Epithelial cell of proximal tubule (primary cell): Measurements from ENCODE around the gene SPECC1L. TPM values are rescaled to one million over a fixed set of nuclear protein-coding genes. Genes with fewer than 3 reads are reported as not detected.

Experiments used
- DNase-seq: peaks from one replicate; pipeline ENCODE4 v3.0.0-alpha.2; 2011; ENCODE audit warnings: low read depth
- H3K4me3 ChIP-seq: 2 replicates; pipeline ENCODE4 v1.5.1; 2011; ENCODE audit warnings: low read depth, mild to moderate bottlenecking, low read length
- CTCF ChIP-seq: conservative IDR thresholded peaks from 2 replicates; pipeline ENCODE4 v1.5.1; 2012; ENCODE audit warnings: low read depth, mild to moderate bottlenecking, low read length
- total RNA-seq: library from RNA; depleted of rRNA; stranded (reverse); fragments of >200 nt; gene quantifications from 2 replicates; pipeline ENCODE4 v1.2.3, GENCODE V29; 2015

The SPECC1L gene
- total RNA-seq, 1 donor from 2014 or later = 22.7 TPM

DNA sequence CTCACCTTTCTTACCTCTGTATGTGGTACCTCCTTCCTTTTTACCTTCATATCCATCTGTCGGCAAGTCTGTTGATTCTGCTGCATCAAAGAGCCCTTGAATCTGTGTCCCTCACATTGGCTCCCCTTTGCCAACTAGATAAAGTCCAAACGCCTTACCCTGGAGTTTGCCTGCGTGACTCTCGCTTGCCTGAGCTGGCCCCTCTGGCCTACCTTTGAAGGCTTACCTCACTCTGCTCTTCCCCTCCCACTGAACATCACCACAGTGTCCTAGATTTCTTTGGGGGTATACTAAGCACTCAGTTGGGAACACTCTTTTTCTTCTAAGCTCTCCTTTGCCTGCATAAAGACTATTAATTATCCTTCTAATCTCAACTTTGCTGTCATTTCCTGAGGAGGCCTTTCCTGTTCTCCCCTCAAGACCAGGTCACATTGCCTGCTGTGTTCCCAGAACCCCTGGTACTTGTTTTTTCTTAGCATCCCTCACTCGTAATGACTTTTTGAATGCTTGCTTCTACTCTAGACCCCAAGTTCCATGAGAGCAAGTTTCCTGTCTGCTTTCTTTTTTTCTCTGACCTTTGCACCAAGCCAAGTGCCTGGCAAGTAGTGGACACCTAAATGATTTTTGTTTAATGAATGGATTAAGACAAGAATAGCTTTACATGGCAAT lies 89.0 kb downstream of the SPECC1L start:
- no peak overlapping the region for H3K4me3 ChIP-seq
- no peak for DNase-seq
- TF ChIP-seq CTCF = no peak

GRCh38 chr22:24361976-24362646 lies 91.5 kb downstream of the SPECC1L start:
- DNase-seq = no peak
- H3K4me3 ChIP-seq = no peak overlapping the region
- TF ChIP-seq CTCF = no peak

GRCh38 chr22:24363243-24363642 lies 92.6 kb downstream of the SPECC1L start:
- DNase-seq = no peak
- no peak for TF ChIP-seq CTCF

GRCh38 chr22:24366701-24367100 lies 96.1 kb downstream of the SPECC1L start:
- DNase-seq = no peak
- H3K4me3 ChIP-seq = no peak overlapping the region
- no peak for TF ChIP-seq CTCF

More at GRCh38 chr22:24363243-24363642, 92.6 kb downstream of the SPECC1L start:
- no peak overlapping the region for H3K4me3 ChIP-seq

- no peak overlapping the region for H3K4me3 ChIP-seq
- no peak for TF ChIP-seq CTCF
Observed at GRCh38 chr22:24367841-24368240, 97.2 kb downstream of the SPECC1L start.

GRCh38 chr22:24370401-24370800 lies 99.8 kb downstream of the SPECC1L start:
- no peak overlapping the region for H3K4me3 ChIP-seq
- no peak for DNase-seq
- no peak for TF ChIP-seq CTCF

More at GRCh38 chr22:24367841-24368240, 97.2 kb downstream of the SPECC1L start:
- DNase-seq = no peak
